Caco-2 (cell line): ENCODE results near the gene MACROD2. TPM values are rescaled to one million over a fixed set of nuclear protein-coding genes. Genes with fewer than 3 reads are reported as not detected.

Experiments used
- BruUV-seq: library from RNA; stranded (reverse); fragments of 400-500 nt; replicated peaks from 2 replicates; lab custom pipeline; 2021; lab: Mats Ljungman, UMichigan
- CTCF ChIA-PET: fragments of 300-600 bp; sonication (Branson Sonifier 250); formaldehyde crosslinking; loops from one replicate; lab custom pipeline; 2022; ENCODE audit warnings: antibody characterized with exemption; lab: Charles Lee
- POLR2A ChIA-PET: fragments of 300-600 bp; sonication (Branson Sonifier 250); formaldehyde crosslinking; loops from one replicate; lab custom pipeline; 2022; ENCODE audit warnings: antibody characterized with exemption; lab: Charles Lee
- DNase-seq, 2 experiments: peaks; one replicate each; pipeline versions ENCODE4 v3.0.0 to v3.0.0-alpha.2; 2020 to 2022
- H3K27me3 ChIP-seq: replicated peaks from 2 replicates; pipeline ENCODE4 v1.6.0; 2011; ENCODE audit warnings: low read length; ENCODE audit not compliant: control insufficient read depth, insufficient read depth
- H3K36me3 ChIP-seq: 2 replicates; pipeline ENCODE4 v1.5.1; 2011; ENCODE audit warnings: low read length; ENCODE audit not compliant: control insufficient read depth, insufficient read depth
- H3K4me1 ChIP-seq: fragments of 250-450 bp; sonication (Bioruptor Pico); 2 replicates; pipeline ENCODE4 v1.5.1; 2020; ENCODE audit warnings: mild to moderate bottlenecking
- H3K4me3 ChIP-seq: 2 replicates; pipeline ENCODE4 v1.5.1; 2011; ENCODE audit warnings: low read depth, mild to moderate bottlenecking, control low read depth, low read length
- H3K9me3 ChIP-seq: fragments of 250-450 bp; sonication (Bioruptor Pico); 2 replicates; pipeline ENCODE4 v1.5.1; 2020; ENCODE audit warnings: mild to moderate bottlenecking, moderate library complexity
- H3K27ac Mint-ChIP-seq: one replicate; pipeline ENCODE4 v1.8.0; 2022; ENCODE audit warnings: mixed read lengths; ENCODE audit not compliant: unreplicated experiment
- H3K27me3 Mint-ChIP-seq: one replicate; pipeline ENCODE4 v1.8.0; 2022; ENCODE audit warnings: mixed read lengths; ENCODE audit not compliant: insufficient read depth, unreplicated experiment
- H3K36me3 Mint-ChIP-seq: one replicate; pipeline ENCODE4 v1.8.0; 2022; ENCODE audit warnings: mild to moderate bottlenecking, mixed read lengths; ENCODE audit not compliant: insufficient read depth, unreplicated experiment
- H3K4me1 Mint-ChIP-seq: one replicate; pipeline ENCODE4 v1.8.0; 2022; ENCODE audit warnings: low read depth, mixed read lengths; ENCODE audit not compliant: unreplicated experiment
- H3K4me3 Mint-ChIP-seq: one replicate; pipeline ENCODE4 v1.8.0; 2022; ENCODE audit warnings: mild to moderate bottlenecking, moderate library complexity, mixed read lengths; ENCODE audit not compliant: unreplicated experiment
- H3K9me3 Mint-ChIP-seq: one replicate; pipeline ENCODE4 v1.8.0; 2022; ENCODE audit warnings: mixed read lengths; ENCODE audit not compliant: unreplicated experiment
- CTCF ChIP-seq, 2 experiments: fragments of 200-600 bp in 1 of 2; IDR thresholded peaks; 1 replicate in 1 of 2; 2 replicates in 1 of 2; pipeline versions ENCODE4 v1.5.1 to v1.8.0; 2011 to 2022; ENCODE audit warnings: antibody characterized with exemption in 1 of 2, control low read depth in 1 of 2, inconsistent platforms in 1 of 2, low read depth in 1 of 2, low read length in 1 of 2, mild to moderate bottlenecking in 1 of 2, moderate library complexity in 1 of 2; ENCODE audit not compliant: insufficient read depth in 1 of 2, severe bottlenecking in 1 of 2, unreplicated experiment in 1 of 2
- intact Hi-C: fragments of 100-400 bp; cut with micrococcal nuclease; formaldehyde crosslinking; loops from one replicate; pipeline ENCODE4 v1.10.0; 2022; ENCODE audit not compliant: unreplicated experiment
- total RNA-seq: library from RNA; stranded (reverse); gene quantifications from 2 replicates; pipeline ENCODE4 v1.2.3, GENCODE V29; 2022

The MACROD2 gene
- total RNA-seq, 1 experiment from 2014 or later = 6.4 TPM

DNA sequence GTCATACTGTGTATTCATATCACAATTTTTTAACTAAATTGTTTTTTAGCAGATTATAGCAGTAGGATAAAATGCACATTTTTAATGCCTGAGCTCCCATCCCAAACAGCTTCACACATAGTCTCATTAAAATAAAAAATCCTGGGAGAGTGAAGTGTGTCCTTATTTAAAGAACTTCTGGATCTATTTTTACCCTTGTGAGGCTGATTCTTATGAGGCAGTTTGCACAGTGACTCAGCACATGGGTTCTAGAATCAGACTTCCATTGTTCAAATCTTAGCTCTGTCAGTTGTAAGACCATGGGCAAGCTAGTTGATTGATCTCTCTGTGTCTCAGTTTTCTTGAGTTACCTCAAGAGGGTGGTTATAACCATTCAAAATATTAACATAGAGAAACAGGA, 72.3 kb downstream of the MACROD2 start:
- no peak overlapping the region for H3K27ac Mint-ChIP-seq
- no peak for DNase-seq
- no peaks in the 10 kb centered on the region for H3K9me3 Mint-ChIP-seq
- ChIA-PET CTCF (interaction anchor here (0.9 kb wide), 1 partner anchor 248 kb away, joined by 3 read pairs; no protein-coding TSS in a partner anchor), POLR2A (no interaction called here)
- no peak for TF ChIP-seq CTCF (IDR thresholded peaks at IDR 0.05; ENCODE audit: insufficient read depth in 1 of 2, low read depth in 1 of 2, low read length in 1 of 2, severe bottlenecking in 1 of 2, unreplicated experiment in 1 of 2)
- no peaks in the 10 kb centered on the region for H3K4me1 Mint-ChIP-seq
- Histone ChIP-seq H3K4me1 (no peaks in the 10 kb centered on the region), H3K4me3 (no peak overlapping the region), H3K9me3 (no peaks in the 10 kb centered on the region), H3K36me3 (no peaks in the 10 kb centered on the region), H3K27me3 (no peaks in the 10 kb centered on the region)
- H3K36me3 Mint-ChIP-seq = no peaks in the 10 kb centered on the region
- H3K27me3 Mint-ChIP-seq = peaks cover 6% of the 10 kb centered on the region
- no peak overlapping the region for H3K4me3 Mint-ChIP-seq
- no TSS peak for BruUV-seq
- intact Hi-C loops = no loop called here

GRCh38 chr20:14069796-14070195, 74.5 kb downstream of the MACROD2 start:
- H3K4me3 ChIP-seq = no peak overlapping the region
- Mint-ChIP-seq H3K36me3 (no peaks in the 10 kb centered on the region), H3K27me3 (peaks cover 3% of the 10 kb centered on the region), H3K27ac (no peak overlapping the region), H3K4me3 (no peak overlapping the region), H3K4me1 (no peaks in the 10 kb centered on the region), H3K9me3 (no peaks in the 10 kb centered on the region)
- no peaks in the 10 kb centered on the region for H3K36me3 ChIP-seq
- H3K4me1 ChIP-seq = no peaks in the 10 kb centered on the region
- no peaks in the 10 kb centered on the region for H3K9me3 ChIP-seq
- DNase-seq = no peak
- H3K27me3 ChIP-seq = no peaks in the 10 kb centered on the region
- no TSS peak for BruUV-seq
- ChIA-PET POLR2A (no interaction called here), CTCF (no interaction called here)
- intact Hi-C loops = no loop called here
- no peak for TF ChIP-seq CTCF (IDR thresholded peaks at IDR 0.05; ENCODE audit: insufficient read depth in 1 of 2, low read depth in 1 of 2, low read length in 1 of 2, severe bottlenecking in 1 of 2, unreplicated experiment in 1 of 2)

DNA sequence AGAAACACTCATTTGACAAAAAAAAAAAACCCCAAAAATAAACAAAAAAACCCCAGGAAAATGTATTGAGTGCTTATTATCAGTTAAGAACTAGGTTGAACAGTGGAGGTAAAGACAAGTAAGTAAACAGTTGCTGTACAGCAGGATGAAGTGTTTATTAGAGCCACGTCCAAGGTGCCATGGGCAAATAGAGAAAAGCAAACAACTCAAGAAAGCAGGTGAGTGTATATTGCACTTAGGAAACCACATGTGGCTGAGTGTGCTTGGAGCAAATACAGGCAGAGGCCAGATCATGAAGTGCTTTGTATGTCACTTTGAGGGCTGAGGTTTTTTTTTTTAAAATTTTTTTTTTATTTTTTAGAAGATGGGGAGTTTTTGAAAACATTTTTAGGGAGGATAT, 98.3 kb downstream of the MACROD2 start:
- peak in 1 of 2 experiments; percentile 7 for DNase-seq
- H3K4me3 ChIP-seq = no peak overlapping the region
- H3K27me3 ChIP-seq = no peaks in the 10 kb centered on the region
- no peaks in the 10 kb centered on the region for H3K27me3 Mint-ChIP-seq
- no peak overlapping the region for H3K4me3 Mint-ChIP-seq
- H3K9me3 ChIP-seq = no peaks in the 10 kb centered on the region
- H3K9me3 Mint-ChIP-seq = no peaks in the 10 kb centered on the region
- intact Hi-C loops = no loop called here
- no peaks in the 10 kb centered on the region for H3K4me1 ChIP-seq
- H3K27ac Mint-ChIP-seq = no peak overlapping the region
- H3K4me1 Mint-ChIP-seq = peaks cover 6% of the 10 kb centered on the region
- no peak for TF ChIP-seq CTCF (IDR thresholded peaks at IDR 0.05; ENCODE audit: insufficient read depth in 1 of 2, low read depth in 1 of 2, low read length in 1 of 2, severe bottlenecking in 1 of 2, unreplicated experiment in 1 of 2)
- POLR2A ChIA-PET = no interaction called here
- CTCF ChIA-PET = no interaction called here
- no peaks in the 10 kb centered on the region for H3K36me3 Mint-ChIP-seq
- no TSS peak for BruUV-seq
- no peaks in the 10 kb centered on the region for H3K36me3 ChIP-seq
